HepG2 (cell line): ENCODE measurements around the gene GRIFIN. TPM values are rescaled to one million over a fixed set of nuclear protein-coding genes. Genes with fewer than 3 reads are reported as not detected.

Experiments
- EEA1 ChIP-seq: sonication (generic); formaldehyde crosslinking; IDR thresholded peaks from 2 replicates; pipeline ENCODE4 v1.5.1; 2020; ENCODE audit warnings: mild to moderate bottlenecking, missing genetic modification reagents, borderline replicate concordance
- ERF ChIP-seq: IDR thresholded peaks from 2 replicates; pipeline ENCODE4 v1.6.1; 2018; ENCODE audit warnings: missing biosample characterization, missing genetic modification reagents
- HHEX ChIP-seq: IDR thresholded peaks from 2 replicates; pipeline ENCODE4 v1.6.1; 2016; ENCODE audit warnings: control low read depth
- HNRNPH1 ChIP-seq: fragments of 200-400 bp; formaldehyde crosslinking; optimal IDR thresholded peaks from 2 replicates; pipeline ENCODE3; 2017; ENCODE audit warnings: mild to moderate bottlenecking, low read depth, low read length
- KAT7 ChIP-seq: IDR thresholded peaks from 2 replicates; pipeline ENCODE4 v1.6.1; 2018; ENCODE audit warnings: borderline replicate concordance, missing compliant biosample characterization
- PHB2 ChIP-seq: fragments of 450-650 bp; IDR thresholded peaks from 2 replicates; pipeline ENCODE4 v1.6.1; 2018; ENCODE audit not compliant: partially characterized antibody
- POLR2AphosphoS2 ChIP-seq: IDR thresholded peaks from 2 replicates; pipeline ENCODE4 v1.6.1; 2011; ENCODE audit warnings: low read depth, low read length, improper control_type of control experiment
- RBAK ChIP-seq: sonication (generic); formaldehyde crosslinking; IDR thresholded peaks from 2 replicates; pipeline ENCODE4 v1.5.1; 2020; ENCODE audit warnings: mild to moderate bottlenecking, missing genetic modification reagents
- RCOR2 ChIP-seq: IDR thresholded peaks from 2 replicates; pipeline ENCODE4 v1.6.1; 2016; ENCODE audit warnings: missing biosample characterization, missing genetic modification reagents
- REXO4 ChIP-seq: sonication (generic); formaldehyde crosslinking; IDR thresholded peaks from 2 replicates; pipeline ENCODE4 v1.8.0; 2022; ENCODE audit warnings: missing genetic modification reagents, mild to moderate bottlenecking, borderline replicate concordance
- SNAI1 ChIP-seq: sonication (generic); formaldehyde crosslinking; IDR thresholded peaks from 2 replicates; pipeline ENCODE4 v1.5.0; 2020; ENCODE audit warnings: mild to moderate bottlenecking, missing genetic modification reagents, borderline replicate concordance
- ZBED4 ChIP-seq: sonication (generic); formaldehyde crosslinking; IDR thresholded peaks from 2 replicates; pipeline ENCODE4 v1.4.0; 2020; ENCODE audit warnings: missing genetic modification reagents, borderline replicate concordance
- ZMYM4 ChIP-seq: sonication (generic); formaldehyde crosslinking; IDR thresholded peaks from 2 replicates; pipeline ENCODE4 v1.8.1; 2023; ENCODE audit warnings: mild to moderate bottlenecking, missing genetic modification reagents
- ZNF484 ChIP-seq: sonication (generic); formaldehyde crosslinking; IDR thresholded peaks from 2 replicates; pipeline ENCODE4 v1.5.1; 2020; ENCODE audit warnings: mild to moderate bottlenecking, low read depth, missing genetic modification reagents, borderline replicate concordance
- ZNF503 ChIP-seq: sonication (generic); formaldehyde crosslinking; IDR thresholded peaks from 2 replicates; pipeline ENCODE4 v1.4.0; 2020; ENCODE audit warnings: missing genetic modification reagents
- ZNF547 ChIP-seq: sonication (generic); formaldehyde crosslinking; IDR thresholded peaks from 2 replicates; pipeline ENCODE4 v1.5.1; 2020; ENCODE audit warnings: mild to moderate bottlenecking, missing genetic modification reagents
- ZNF878 ChIP-seq: sonication (generic); formaldehyde crosslinking; IDR thresholded peaks from 2 replicates; pipeline ENCODE4 v1.8.1; 2023; ENCODE audit warnings: mild to moderate bottlenecking, missing genetic modification reagents, moderate library complexity
- polyA plus RNA-seq, 8 experiments: library from polyadenylated mRNA; depleted of rRNA in 3 of 8; stranded (reverse) in 7 of 8; unstranded in 1 of 8; fragments of >200 nt; fragmentation: Illumina TruSeq in 4 of 8; extraction: Trizol in 4 of 8; gene quantifications; 2 replicates each; pipeline versions ENCODE4 v1.2.1 to v1.2.3, GENCODE V29; 2011 to 2016; ENCODE audit warnings: low read depth in 4 of 8, missing spikeins in 1 of 8, mixed read lengths in 1 of 8; ENCODE audit not compliant: insufficient read depth in 1 of 8
- total RNA-seq, 5 experiments: library from RNA; depleted of rRNA; stranded (reverse); fragments of >200 nt; fragmentation: Illumina TruSeq; extraction: Trizol; gene quantifications; 2 replicates each; pipeline ENCODE4 v1.2.3, GENCODE V29; 2016; ENCODE audit warnings: low read depth in 1 of 5
- TF ChIP-seq, protein P1 (sequence below): sonication (generic); formaldehyde crosslinking; IDR thresholded peaks from 2 replicates; pipeline ENCODE4 v1.4.0; 2020; ENCODE audit warnings: missing genetic modification reagents, borderline replicate concordance
- TF ChIP-seq, protein P2 (sequence below): sonication (generic); formaldehyde crosslinking; IDR thresholded peaks from 2 replicates; pipeline ENCODE4 v1.4.0; 2020; ENCODE audit warnings: mild to moderate bottlenecking, missing genetic modification reagents

GRIFIN gene
- total and polyA plus RNA-seq, 2 of the 13 experiments (the other 11 are each of a cell fraction or from before 2014, with no cell fraction given): not detected

- TF ChIP-seq ZNF503 (CRISPR knock-in tag) (0 out of 2 replicates have a peak, but pooled peaks have one; percentile 3), HHEX (no peak), RBAK (CRISPR knock-in tag) (peak; percentile 29; the same call in 1 of the 2 replicates), ZMYM4 (CRISPR knock-in tag) (0 out of 2 replicates have a peak, but pooled peaks have one; percentile 47), HNRNPH1 (no peak), EEA1 (CRISPR knock-in tag) (no peak), ZBED4 (CRISPR knock-in tag) (0 out of 2 replicates have a peak, but pooled peaks have one; percentile 47), RCOR2 (CRISPR knock-in tag) (no peak), ZNF484 (CRISPR knock-in tag) (no peak), ZNF547 (CRISPR knock-in tag) (peak; percentile 60), KAT7 (CRISPR knock-in tag) (peak; percentile 63; the same call in 1 of the 2 replicates), REXO4 (CRISPR knock-in tag) (peak; percentile 72; the same call in 1 of the 2 replicates), PHB2 (no peak), POLR2AphosphoS2 (no peak), SNAI1 (CRISPR knock-in tag) (no peak), ERF (CRISPR knock-in tag) (peak; percentile 73; the same call in 1 of the 2 replicates), ZNF878 (CRISPR knock-in tag) (no peak)
- TF ChIP-seq, protein P1, sequence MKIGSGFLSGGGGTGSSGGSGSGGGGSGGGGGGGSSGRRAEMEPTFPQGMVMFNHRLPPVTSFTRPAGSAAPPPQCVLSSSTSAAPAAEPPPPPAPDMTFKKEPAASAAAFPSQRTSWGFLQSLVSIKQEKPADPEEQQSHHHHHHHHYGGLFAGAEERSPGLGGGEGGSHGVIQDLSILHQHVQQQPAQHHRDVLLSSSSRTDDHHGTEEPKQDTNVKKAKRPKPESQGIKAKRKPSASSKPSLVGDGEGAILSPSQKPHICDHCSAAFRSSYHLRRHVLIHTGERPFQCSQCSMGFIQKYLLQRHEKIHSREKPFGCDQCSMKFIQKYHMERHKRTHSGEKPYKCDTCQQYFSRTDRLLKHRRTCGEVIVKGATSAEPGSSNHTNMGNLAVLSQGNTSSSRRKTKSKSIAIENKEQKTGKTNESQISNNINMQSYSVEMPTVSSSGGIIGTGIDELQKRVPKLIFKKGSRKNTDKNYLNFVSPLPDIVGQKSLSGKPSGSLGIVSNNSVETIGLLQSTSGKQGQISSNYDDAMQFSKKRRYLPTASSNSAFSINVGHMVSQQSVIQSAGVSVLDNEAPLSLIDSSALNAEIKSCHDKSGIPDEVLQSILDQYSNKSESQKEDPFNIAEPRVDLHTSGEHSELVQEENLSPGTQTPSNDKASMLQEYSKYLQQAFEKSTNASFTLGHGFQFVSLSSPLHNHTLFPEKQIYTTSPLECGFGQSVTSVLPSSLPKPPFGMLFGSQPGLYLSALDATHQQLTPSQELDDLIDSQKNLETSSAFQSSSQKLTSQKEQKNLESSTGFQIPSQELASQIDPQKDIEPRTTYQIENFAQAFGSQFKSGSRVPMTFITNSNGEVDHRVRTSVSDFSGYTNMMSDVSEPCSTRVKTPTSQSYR (CRISPR knock-in tag): no peak
- TF ChIP-seq, protein P2, sequence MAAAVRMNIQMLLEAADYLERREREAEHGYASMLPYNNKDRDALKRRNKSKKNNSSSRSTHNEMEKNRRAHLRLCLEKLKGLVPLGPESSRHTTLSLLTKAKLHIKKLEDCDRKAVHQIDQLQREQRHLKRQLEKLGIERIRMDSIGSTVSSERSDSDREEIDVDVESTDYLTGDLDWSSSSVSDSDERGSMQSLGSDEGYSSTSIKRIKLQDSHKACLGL (CRISPR knock-in tag): peak; percentile 48; the same call in 1 of the 2 replicates
These were observed 24.8 kb downstream of the GRIFIN start (continued) for GRCh38 chr7:2451171-2452073.
